ENCODE results near the gene COP1. TPM values are rescaled to one million over a fixed set of nuclear protein-coding genes. Genes with fewer than 3 reads are reported as not detected.

The COP1 gene
- total and polyA plus RNA-seq, 2 donors (not counting 3 experiments of a cell fraction or from before 2014, with no cell fraction given): 16.5 to 40.9 TPM

GRCh38 chr1:175984813-175985212, 222.3 kb downstream of the COP1 start:
- Histone ChIP-seq H3K27me3 (ENCODE audit: control insufficient read depth in 2 of 2, insufficient read depth in 2 of 2, low read length in 2 of 2) (no peaks in the 10 kb centered on the region), H3K4me1 (ENCODE audit: control insufficient read depth, extremely low read depth, insufficient read depth, low read length) (peaks cover 1% of the 10 kb centered on the region), H3K27ac (ENCODE audit: insufficient read depth, low read depth, low read length) (no peak overlapping the region), H3K9me1 (replicated peaks; ENCODE audit: control insufficient read depth, extremely low read depth, insufficient read depth, low read length) (no peaks in the 10 kb centered on the region), H3K9ac (replicated peaks; ENCODE audit: extremely low read depth, insufficient read depth, low read length) (no peak overlapping the region), H3K36me3 (ENCODE audit: control insufficient read depth in 2 of 2, extremely low read depth in 1 of 2, insufficient read depth in 2 of 2, low read length in 2 of 2) (peaks cover 0 to 5% of the 10 kb centered on the region in 2 experiments), H3K9me3 (replicated peaks; ENCODE audit: control insufficient read depth, insufficient read depth, low read length) (peaks cover 3% of the 10 kb centered on the region), H2AFZ (ENCODE audit: low read depth, low read length) (no peak overlapping the region), H3K79me2 (ENCODE audit: control insufficient read depth, insufficient read depth, low read length) (no peaks in the 10 kb centered on the region), H4K20me1 (replicated peaks; ENCODE audit: control insufficient read depth, extremely low read depth, insufficient read depth, low read length) (no peaks in the 10 kb centered on the region), H3K4me2 (ENCODE audit: insufficient read depth, low read length) (no peak overlapping the region), H3K4me3 (replicated peaks in 1 of 3; ENCODE audit: insufficient read depth in 1 of 3, low read depth in 1 of 3, low read length in 3 of 3) (no peak overlapping the region)
- no peak for DNase-seq (ENCODE audit: low read depth, low spot score)
- no TSS peak for BruUV-seq (replicated peaks)
- CTCF ChIA-PET: no interaction called here
- POLR2A ChIA-PET: interaction anchor here (0.8 kb wide), 1 partner anchor 28 kb away, joined by 3 read pairs; no protein-coding TSS in a partner anchor
- dilution Hi-C loops (cut with MboI; ENCODE audit: extremely low pct_ligation_motif_present, low sequenced_read_pairs) (no loop called here), intact Hi-C loops (cut with micrococcal nuclease) (no loop called here)
- TF ChIP-seq POLR2A (IDR thresholded peaks at IDR 0.05; ENCODE audit: low read depth, low read length) (no peak), CTCF (IDR thresholded peaks at IDR 0.05; ENCODE audit: extremely low read depth in 1 of 2, insufficient read depth in 1 of 2, low read depth in 1 of 2, low read length in 2 of 2) (no peak), MYC (IDR thresholded peaks at IDR 0.05; ENCODE audit: low read depth, low read length) (no peak), POLR2AphosphoS5 (IDR thresholded peaks at IDR 0.05; ENCODE audit: insufficient read depth, low read depth, low read length) (no peak), GATA2 (IDR thresholded peaks at IDR 0.05; ENCODE audit: insufficient read depth, insufficient read length, low read depth, low read length) (no peak), FOS (IDR thresholded peaks at IDR 0.05; ENCODE audit: borderline replicate concordance, insufficient read depth, low read length) (no peak), EZH2 (IDR thresholded peaks at IDR 0.05; ENCODE audit: borderline replicate concordance, low read depth, low read length, severe bottlenecking) (no peak), JUN (IDR thresholded peaks at IDR 0.05; ENCODE audit: borderline replicate concordance, insufficient read depth, insufficient read length, low read depth) (no peak), MAX (IDR thresholded peaks at IDR 0.05; ENCODE audit: insufficient read depth, insufficient read length) (no peak)
- FAIRE-seq: no peak

Data from endothelial cell of umbilical vein (primary cell).